ENCODE data around the gene IFNG-AS1.

IFNG-AS1 gene

DNA sequence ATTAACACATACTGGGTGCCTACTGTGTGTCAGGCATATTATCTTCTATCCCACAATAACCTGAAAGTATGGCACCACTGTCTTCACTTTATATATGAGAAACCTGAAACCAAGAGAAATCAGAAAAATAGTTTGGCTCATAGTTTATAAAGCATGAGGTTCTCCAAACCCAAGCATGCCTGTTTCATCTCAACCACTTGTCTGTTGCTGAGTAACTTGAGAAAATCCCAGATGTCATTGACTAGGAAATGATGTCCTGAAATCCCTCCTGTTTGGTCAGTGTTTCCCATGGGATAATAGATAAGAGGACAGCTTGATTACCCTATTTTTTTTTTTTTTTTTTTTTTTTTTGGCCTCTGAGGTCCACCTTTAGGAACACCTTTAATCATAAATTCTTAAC, 2.6 kb upstream of the IFNG-AS1 start:
- no peaks in the 10 kb centered on the region for H3K9me2 ChIP-seq (ENCODE audit: low read depth, low read length)
- no peaks in the 10 kb centered on the region for H3K27me3 ChIP-seq (ENCODE audit: insufficient read depth, low read length)
- peaks cover 52% of the 10 kb centered on the region for H3K4me1 ChIP-seq (ENCODE audit: insufficient read depth, low read length, severe bottlenecking)
- H3K4me2 ChIP-seq (ENCODE audit: low read length): no peak overlapping the region
- H3F3A ChIP-seq (ENCODE audit: insufficient read depth, low read length): no peaks in the 10 kb centered on the region
- H3K9ac ChIP-seq (ENCODE audit: low read length): no peak overlapping the region
- no peaks in the 10 kb centered on the region for H3K9me3 ChIP-seq (ENCODE audit: low read length)
- no peak overlapping the region for H3K27ac ChIP-seq (ENCODE audit: low read depth, low read length, poor library complexity, severe bottlenecking)
- no peak overlapping the region for H3K4me3 ChIP-seq (ENCODE audit: low read depth, low read length, poor library complexity, severe bottlenecking)
- TF ChIP-seq EZH2 (IDR thresholded peaks at IDR 0.05; ENCODE audit: borderline replicate concordance, low read length): no peak
- TF ChIP-seq, protein P1, sequence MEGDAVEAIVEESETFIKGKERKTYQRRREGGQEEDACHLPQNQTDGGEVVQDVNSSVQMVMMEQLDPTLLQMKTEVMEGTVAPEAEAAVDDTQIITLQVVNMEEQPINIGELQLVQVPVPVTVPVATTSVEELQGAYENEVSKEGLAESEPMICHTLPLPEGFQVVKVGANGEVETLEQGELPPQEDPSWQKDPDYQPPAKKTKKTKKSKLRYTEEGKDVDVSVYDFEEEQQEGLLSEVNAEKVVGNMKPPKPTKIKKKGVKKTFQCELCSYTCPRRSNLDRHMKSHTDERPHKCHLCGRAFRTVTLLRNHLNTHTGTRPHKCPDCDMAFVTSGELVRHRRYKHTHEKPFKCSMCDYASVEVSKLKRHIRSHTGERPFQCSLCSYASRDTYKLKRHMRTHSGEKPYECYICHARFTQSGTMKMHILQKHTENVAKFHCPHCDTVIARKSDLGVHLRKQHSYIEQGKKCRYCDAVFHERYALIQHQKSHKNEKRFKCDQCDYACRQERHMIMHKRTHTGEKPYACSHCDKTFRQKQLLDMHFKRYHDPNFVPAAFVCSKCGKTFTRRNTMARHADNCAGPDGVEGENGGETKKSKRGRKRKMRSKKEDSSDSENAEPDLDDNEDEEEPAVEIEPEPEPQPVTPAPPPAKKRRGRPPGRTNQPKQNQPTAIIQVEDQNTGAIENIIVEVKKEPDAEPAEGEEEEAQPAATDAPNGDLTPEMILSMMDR (IDR thresholded peaks at IDR 0.05; ENCODE audit: low read length): no peak
- H4K20me1 ChIP-seq (ENCODE audit: insufficient read depth, low read length): no peaks in the 10 kb centered on the region
- no peaks in the 10 kb centered on the region for H3K36me3 ChIP-seq (ENCODE audit: insufficient read depth, low read length)
- H3K79me2 ChIP-seq (ENCODE audit: insufficient read depth, low read length): peaks cover 2% of the 10 kb centered on the region; the same call in 1 of the 2 replicates
- H2AFZ ChIP-seq (ENCODE audit: low read length): no peak overlapping the region

DNA sequence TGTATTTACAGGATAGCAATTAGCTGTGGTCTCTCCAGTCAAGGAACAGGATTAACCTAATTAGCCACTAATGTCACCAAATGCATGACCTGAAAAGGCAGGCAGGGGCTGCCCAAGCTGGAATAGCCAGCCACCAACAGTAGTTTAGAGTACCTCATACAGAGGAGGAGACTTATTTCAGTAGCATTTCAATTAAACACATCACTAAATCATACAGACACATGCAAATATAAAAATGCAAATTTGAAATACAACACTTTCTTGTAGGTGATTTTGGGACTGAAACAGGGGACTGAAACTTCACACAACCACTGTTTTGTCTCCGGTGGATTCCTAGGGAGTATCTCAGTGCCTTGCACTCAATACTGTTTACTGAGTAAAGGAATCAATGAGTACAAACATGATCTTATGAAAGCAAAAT, 636 bp upstream of the IFNG-AS1 start:
- H3K27ac ChIP-seq (ENCODE audit: low read depth, low read length, poor library complexity, severe bottlenecking): peak overlapping the region; percentile 94
- H3K9me2 ChIP-seq (ENCODE audit: low read depth, low read length): no peaks in the 10 kb centered on the region
- TF ChIP-seq, protein P1 (IDR thresholded peaks at IDR 0.05; ENCODE audit: low read length): no peak
- TF ChIP-seq EZH2 (IDR thresholded peaks at IDR 0.05; ENCODE audit: borderline replicate concordance, low read length): no peak
- peaks cover 63% of the 10 kb centered on the region for H3K4me1 ChIP-seq (ENCODE audit: insufficient read depth, low read length, severe bottlenecking)
- H3K27me3 ChIP-seq (ENCODE audit: insufficient read depth, low read length): no peaks in the 10 kb centered on the region
- H3K79me2 ChIP-seq (ENCODE audit: insufficient read depth, low read length): peaks cover 22% of the 10 kb centered on the region; the same call in 1 of the 2 replicates
- peak overlapping the region; percentile 70 for H3K4me2 ChIP-seq (ENCODE audit: low read length)
- peak overlapping the region; percentile 66 for H3K4me3 ChIP-seq (ENCODE audit: low read depth, low read length, poor library complexity, severe bottlenecking)
- no peaks in the 10 kb centered on the region for H3K9me3 ChIP-seq (ENCODE audit: low read length)
- H3K9ac ChIP-seq (ENCODE audit: low read length): peak overlapping the region; percentile 75; the same call in 1 of the 2 replicates
- H3F3A ChIP-seq (ENCODE audit: insufficient read depth, low read length): no peaks in the 10 kb centered on the region
- H4K20me1 ChIP-seq (ENCODE audit: insufficient read depth, low read length): no peaks in the 10 kb centered on the region
- H2AFZ ChIP-seq (ENCODE audit: low read length): no peak overlapping the region
- no peaks in the 10 kb centered on the region for H3K36me3 ChIP-seq (ENCODE audit: insufficient read depth, low read length)

DNA sequence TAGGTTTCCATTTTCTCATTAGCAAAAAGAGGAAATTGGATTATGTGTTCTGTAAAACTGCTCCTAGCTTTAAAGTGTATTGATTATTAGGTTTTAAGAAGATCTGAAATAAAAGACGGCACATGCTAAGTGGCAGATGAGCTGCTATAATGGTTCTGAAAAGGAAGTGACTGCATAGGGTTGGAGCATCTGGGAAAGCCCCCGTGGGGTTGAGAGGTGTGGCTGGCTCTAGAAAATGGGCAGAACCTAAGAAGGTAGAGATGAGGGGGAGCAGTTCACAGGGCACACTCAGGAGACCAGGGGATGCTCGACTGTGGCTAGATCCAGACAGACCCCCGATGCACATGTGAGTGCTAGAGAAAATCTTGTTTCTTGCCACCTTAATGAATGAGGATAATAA, 1.9 kb downstream of the IFNG-AS1 start:
- Histone ChIP-seq H3K9me3 (ENCODE audit: low read length) (no peaks in the 10 kb centered on the region), H3K4me1 (ENCODE audit: insufficient read depth, low read length, severe bottlenecking) (peaks cover 73% of the 10 kb centered on the region), H3K36me3 (ENCODE audit: insufficient read depth, low read length) (peaks cover 14% of the 10 kb centered on the region; the same call in 1 of the 2 replicates), H3K27ac (ENCODE audit: low read depth, low read length, poor library complexity, severe bottlenecking) (peak overlapping the region; percentile 94), H3F3A (ENCODE audit: insufficient read depth, low read length) (no peaks in the 10 kb centered on the region), H3K9me2 (ENCODE audit: low read depth, low read length) (no peaks in the 10 kb centered on the region), H3K4me3 (ENCODE audit: low read depth, low read length, poor library complexity, severe bottlenecking) (peak overlapping the region; percentile 66), H2AFZ (ENCODE audit: low read length) (no peak overlapping the region), H3K27me3 (ENCODE audit: insufficient read depth, low read length) (no peaks in the 10 kb centered on the region), H3K4me2 (ENCODE audit: low read length) (peak overlapping the region; percentile 70), H4K20me1 (ENCODE audit: insufficient read depth, low read length) (no peaks in the 10 kb centered on the region), H3K79me2 (ENCODE audit: insufficient read depth, low read length) (peaks cover 25% of the 10 kb centered on the region; the same call in 1 of the 2 replicates), H3K9ac (ENCODE audit: low read length) (peak overlapping the region; percentile 75; the same call in 1 of the 2 replicates)
- TF ChIP-seq, protein P1 (IDR thresholded peaks at IDR 0.05; ENCODE audit: low read length): no peak
- no peak for TF ChIP-seq EZH2 (IDR thresholded peaks at IDR 0.05; ENCODE audit: borderline replicate concordance, low read length)

All from OCI-LY1 (cell line).